Stimulated activated CD8-positive, alpha-beta memory T cell treated with anti-CD3 and anti-CD28 coated beads, Interleukin-4, amount 100 ng/mL, for 1 hour (primary cell): Measurements from ENCODE around the gene TEKT2.

Experiments used
- DNase-seq, 2 donors: peaks; one replicate each; pipeline ENCODE4 v3.0.0-alpha.2; 2020; ENCODE audit warnings: low read depth in 2 of 2, low spot score in 1 of 2

TEKT2 gene, protein sequence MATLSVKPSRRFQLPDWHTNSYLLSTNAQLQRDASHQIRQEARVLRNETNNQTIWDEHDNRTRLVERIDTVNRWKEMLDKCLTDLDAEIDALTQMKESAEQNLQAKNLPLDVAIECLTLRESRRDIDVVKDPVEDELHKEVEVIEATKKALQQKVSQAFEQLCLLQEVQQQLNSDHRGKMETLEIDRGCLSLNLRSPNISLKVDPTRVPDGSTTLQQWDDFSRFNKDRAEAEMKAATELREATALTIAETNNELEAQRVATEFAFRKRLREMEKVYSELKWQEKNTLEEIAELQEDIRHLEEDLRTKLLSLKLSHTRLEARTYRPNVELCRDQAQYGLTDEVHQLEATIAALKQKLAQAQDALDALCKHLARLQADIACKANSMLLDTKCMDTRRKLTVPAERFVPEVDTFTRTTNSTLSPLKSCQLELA

DNA sequence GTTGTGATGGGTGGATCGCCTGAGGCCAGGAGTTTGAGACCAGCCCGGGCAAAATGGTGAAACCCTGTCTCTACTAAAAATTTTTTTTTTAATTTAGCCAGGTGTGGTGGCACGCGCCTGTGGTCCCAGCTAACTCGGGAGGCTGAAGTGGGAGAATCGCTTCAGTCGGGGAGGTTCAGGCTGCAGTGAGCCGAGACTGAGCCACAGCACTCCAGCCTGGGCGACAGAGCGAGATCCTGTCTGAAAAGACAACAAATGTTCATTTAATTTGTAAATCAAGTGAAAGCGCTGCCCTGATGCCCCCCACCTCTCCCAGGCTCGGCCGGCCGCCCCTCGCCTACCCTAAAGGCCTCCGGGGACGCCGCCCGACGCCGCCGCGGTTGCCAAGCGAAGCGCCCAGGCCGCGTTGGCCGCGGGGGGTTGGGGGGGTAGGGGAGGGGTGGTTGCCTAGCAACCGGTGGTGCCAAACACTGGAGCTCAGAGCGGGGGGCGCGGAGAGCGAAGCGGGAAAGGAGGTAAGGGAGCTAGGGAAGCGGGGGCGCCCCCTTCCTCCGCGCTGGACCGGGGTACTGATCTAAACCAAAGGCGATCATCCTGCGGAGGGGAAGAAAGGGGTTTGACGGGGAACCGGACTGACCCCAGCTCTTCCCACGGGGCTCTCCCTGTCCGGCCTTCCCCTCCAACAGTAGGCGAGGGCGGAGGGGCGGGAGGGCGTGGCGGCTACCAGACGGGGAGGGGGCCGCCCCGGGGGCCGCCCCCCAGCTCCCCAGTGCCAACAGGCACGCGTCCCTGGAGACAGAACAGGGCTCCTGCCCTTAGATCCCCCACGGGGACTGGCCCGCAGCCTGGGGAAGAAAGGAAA, at the start of gene TEKT2:
Gene TEKT2 (plus strand): TSS at position 460 of the 862 bp plus-strand sequence. CDS start 828 bp downstream, outside the sequence.
- DNase-seq = no peak

DNA sequence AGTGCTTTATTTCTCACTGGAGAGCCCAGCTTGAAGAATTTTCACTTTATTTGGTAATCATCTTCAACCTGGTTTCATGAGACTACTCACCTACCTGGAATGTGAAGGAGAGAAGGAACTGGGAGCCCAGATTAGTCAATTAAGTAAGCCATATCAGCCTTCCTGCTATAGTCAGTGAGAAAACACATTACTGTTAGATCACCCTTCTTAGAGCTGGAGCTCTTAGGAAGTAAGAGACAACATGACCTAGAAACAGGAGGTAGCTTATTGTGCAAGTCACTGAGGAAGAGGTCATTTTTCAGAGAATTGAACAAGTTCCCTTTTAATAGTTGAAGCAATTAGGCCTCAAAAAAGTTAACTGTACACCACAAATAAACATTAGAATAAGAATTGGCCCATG, 49.2 kb upstream of the TEKT2 start:
- no peak for DNase-seq

DNA sequence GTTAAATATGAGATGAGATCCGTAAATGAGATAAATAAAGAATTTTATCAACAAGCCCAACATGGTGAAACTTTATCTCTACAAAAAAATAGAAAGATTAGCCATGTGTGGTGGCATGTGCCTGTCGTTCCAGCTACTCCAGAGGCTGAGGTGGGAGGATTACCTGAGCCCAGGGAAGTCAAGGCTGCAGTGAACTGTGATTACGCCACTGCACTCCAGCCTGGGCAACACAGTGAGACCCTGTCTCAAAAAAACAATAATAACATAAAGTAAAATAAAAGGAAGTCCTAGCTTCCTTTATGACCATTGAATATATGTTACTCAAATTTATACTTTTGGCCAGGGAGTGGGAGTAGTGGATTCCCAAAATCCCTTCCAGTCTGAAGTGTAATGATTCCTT, 48.7 kb upstream of the TEKT2 start:
- no peak for DNase-seq

DNA sequence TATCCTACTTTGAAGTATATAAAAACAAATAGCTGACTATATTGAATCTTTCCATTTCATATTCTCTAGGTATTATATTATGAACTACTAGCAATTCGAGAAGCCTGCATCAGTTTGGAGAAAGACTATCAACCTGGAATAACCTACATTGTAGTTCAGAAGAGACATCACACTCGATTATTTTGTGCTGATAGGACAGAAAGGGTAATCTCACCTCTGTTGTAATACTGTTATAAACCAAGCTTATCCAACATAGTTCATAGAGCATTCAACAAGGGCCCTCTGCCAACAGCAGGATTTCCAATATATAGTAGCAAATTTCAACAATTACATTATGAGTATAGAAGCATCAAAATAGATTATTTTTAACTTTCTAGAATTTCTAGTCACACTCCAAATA, 43.7 kb upstream of the TEKT2 start:
- DNase-seq = no peak

DNA sequence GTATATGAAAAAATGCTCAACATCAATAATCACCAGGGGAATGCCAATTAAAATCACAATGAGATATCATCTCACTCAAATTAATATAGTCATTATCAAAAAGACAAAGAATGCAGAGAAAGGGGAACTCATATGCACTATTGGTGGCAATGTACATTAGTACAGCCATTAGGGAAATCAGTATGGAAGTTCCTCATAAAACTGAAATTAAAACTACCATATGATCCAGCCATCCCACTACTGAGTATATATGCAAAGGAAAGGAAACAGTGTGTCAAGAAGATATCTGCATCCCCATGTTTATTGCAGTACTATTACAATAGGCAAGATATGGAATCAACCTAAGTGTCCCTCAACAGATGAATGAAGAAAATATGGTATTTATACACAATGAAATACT, 32.1 kb upstream of the TEKT2 start:
- DNase-seq = no peak

DNA sequence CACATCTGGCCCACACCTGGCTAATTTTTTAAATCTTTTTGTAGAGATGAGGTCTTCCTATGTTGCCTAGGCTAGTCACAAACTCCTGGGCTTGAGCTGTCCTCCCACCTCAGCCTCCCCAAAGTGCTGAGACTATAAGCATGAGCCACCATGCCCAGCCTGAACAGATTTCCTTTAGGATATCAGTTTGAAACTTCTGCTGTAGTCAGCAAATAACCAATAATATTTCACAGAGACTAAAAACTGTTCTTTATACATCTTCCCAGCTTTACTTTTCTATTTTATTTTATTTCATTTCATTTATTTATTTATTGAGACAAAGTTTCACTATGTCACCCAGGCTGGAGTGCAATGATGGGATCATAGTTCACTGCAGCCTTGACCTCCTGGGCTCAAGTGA, 29.9 kb upstream of the TEKT2 start:
- no peak for DNase-seq

DNA sequence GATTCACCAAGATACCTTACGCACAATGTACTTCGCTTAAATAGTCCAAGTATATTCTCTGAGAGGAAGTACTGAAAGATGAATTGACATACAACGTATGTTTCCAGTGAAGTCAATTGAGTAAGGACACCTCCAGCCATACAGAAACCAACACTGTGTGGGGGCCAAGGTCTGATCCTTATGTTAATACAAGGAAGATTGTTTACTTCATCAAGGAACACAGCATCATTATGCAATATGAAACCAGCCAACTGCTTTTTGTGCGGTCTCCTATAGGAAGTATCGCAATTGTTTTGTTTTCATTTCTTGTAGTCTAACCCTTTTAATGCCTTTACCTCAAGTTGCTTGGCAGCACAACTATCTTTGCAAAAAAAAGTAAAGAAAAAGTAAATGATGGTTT, 28.2 kb upstream of the TEKT2 start:
- no peak for DNase-seq

DNA sequence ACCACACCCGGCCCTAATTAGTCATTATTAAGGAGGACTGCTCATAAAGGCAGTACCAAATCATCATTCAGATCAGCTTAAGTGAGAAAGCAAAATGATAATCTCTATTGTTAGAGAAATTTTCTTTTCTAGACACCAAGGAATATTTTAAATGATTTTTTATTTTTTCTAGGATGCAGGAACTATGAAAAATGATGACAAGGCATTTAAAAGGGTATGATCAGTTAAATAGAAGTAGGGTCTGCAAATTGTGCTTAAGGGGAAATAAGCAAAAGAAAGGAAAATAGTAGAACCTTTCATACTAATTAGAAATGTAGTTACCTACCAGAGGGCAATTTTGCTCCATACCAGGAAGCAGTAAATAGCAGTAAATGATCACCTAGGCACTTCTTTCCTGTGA, 21.6 kb upstream of the TEKT2 start:
- DNase-seq = no peak

DNA sequence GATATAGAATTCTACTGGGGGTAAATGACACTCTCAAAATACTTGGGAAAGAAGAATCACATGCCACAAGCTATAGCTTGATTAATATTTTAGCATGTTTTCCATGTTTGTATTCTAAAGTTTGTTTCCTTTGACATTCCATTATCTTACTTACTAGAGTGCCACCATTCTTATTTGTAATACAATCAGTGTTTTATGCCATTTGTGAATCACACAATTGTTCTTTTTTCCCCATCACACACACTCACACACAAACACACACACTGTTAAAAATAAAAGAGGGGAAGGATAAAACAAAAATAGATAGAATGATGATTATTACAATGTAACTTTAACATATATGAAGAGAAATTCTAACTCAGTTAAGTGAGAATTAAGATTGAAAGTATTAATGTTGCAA, 16.0 kb upstream of the TEKT2 start:
- DNase-seq = no peak

DNA sequence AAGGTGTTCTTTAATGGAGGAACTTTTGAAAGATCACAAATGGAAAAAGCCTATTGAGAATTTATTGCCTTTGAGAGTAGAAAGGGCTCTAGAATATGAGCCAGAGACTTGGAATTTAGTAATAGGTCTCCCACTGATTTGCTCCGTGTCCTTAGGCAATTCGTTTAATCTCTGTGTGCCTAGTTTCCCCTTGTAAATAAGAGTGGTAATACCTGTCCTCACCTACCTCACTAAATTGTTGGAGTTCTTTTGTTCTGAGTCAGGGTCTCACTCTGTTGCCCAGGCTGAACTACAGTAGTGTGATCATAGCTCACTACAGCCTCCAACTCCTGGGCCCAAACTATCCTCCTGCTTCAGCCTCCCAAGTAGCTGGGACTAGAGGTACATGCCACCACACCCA, 15.0 kb upstream of the TEKT2 start:
- DNase-seq = no peak

DNA sequence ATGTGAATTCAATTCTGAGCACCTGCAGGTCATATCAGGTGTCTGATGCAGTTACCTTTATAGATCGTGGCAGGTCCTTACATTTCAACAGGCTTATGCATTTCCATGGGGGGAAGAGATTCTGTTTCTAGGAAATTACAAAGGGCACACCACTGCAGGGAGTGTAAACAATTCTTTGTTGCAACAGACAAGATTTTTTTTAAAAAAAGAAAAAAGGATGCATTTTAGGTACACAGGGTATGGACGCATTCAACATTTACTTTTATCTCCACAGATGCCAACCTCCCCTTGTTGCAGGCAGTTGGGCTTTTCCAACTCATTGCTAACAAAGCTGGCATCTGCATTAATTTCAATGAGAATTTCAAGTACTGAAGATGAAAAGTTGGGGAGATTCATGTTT, 13.5 kb upstream of the TEKT2 start:
- no peak for DNase-seq

DNA sequence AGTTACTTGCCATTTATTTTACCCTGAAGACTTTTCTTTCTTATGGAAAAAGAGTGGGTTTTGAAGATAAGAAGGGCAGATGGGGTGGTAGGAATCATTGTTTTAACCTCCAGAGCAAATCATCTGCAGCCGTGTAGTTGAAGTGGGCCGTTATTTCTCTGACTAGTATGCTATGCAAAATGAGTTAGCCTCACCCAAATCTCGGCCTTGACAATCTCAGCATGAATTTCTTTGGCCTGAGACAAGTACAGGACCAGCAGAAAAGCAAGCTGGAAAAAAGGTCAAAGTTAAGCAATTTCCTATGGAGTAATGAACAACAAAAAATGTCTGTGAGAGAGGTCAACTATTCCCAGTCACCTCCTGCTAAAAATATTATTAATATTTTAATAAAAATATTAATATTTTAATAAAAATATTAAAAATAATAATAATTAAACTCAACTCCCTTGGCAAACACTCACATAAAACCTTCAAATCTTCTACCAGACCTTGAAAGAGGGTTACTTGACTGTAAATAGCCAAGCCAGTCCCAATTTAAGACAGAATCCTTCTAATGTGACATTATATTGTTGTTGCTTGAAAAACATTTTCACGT, 6.8 kb upstream of the TEKT2 start:
- DNase-seq = no peak

DNA sequence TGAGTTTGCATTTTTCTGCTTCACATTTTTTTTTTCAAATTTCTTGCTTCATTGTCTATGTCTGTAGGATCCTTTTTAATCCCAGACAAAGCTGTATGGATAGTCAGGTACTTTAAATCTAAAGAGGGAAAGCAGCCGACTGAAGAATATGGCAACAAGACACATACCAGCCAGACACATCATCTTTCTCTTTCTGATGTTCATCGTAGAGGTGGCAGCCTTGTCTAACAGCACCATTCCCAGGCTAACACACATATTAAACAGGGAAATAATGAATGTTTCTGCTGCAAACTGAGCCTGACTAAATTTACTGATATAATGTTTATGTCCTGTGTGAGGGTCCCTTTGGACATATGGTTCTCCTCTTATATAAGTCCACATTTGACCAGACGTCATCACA, 3.7 kb upstream of the TEKT2 start:
- DNase-seq = no peak

DNA sequence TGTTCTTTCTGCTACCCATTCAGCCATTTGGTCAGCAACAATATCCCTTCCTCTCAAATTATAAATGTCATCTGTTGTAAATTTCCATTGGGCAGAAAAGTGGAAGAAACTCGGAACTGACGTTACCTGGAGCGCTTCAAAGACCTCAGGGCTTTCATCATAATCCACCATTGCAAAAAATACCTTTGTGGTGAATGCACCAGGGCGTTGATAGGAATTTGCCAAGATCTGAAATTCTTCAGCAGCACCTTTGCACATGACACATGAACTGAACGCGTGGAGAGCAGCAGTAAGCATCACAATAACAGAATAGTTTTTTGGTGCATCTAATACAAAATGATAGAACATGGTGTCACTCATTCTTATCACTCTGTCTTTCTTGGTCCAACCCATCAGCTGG, 3.1 kb upstream of the TEKT2 start:
- DNase-seq = no peak

DNA sequence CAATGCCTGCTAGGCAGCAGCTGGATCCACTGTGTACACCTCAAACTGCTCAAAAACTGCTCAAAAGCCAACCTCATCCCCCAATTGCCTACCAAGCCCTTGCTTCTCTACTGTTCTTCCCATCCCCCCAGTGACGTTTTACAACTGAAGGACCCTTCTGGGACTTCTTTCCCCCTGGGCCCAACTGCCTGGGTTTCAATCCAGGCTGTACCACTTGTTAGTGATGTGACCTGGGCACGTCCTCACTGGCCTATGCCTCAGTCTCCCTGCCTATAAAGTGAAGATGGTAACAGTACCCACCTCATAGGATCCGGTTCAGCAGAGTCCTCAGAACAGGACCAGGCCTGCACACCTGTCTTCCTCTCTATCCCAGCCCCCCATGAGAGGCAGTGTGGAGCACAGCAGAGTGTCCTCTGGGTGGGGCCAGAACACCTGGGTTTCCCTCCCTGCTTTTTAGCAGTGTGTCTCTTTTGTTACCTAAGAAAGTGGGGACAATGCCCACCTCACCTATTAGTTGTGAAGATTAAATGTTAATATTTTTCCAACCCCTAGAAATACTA, 1.9 kb upstream of the TEKT2 start:
- no peak for DNase-seq

DNA sequence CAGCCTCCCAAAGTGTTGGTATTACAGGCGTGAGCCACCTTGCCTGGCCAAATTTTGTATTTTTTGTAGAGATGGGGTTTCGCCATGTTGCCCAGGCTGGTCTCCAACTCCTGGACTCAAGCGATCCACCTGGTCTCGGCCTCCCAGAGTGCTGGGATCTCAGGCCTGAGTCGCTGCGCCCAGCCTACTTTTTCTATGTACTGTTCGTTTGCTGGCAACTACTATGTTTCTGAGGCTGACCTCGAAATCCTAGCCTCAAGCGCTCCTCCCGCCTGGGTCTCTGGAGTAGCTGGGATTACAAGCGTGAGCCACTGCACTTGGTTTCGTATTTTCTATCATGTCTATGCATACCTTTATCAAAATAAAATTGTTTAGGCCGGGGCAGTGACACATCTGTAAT, 675 bp upstream of the TEKT2 start:
- DNase-seq = no peak

DNA sequence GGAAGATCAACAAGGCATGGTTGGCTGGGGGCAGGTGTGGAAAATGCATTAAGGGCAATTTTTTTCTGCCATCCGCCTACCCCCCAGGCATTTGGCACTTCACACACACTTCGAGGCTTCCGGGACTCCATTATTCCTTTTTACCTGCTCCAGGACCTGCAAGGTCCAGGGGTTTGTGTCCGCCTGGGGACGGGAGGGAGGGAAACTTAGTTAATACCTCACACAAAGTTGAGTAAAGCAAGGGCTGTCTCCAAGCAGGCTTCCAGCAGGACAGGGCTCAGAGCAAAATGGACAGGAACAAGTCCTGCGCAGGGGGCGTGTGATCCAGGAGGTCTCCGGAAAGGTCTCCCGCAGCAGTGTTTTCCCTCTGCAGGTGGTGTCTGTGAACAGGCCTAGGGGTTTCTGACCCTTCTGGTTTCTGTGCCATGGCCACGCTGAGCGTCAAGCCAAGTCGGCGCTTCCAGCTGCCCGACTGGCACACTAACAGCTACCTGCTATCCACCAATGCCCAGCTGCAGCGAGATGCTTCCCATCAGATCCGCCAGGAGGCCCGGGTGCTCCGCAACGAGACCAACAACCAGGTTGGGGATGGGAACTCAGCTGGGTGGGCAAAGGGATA, 712 bp downstream of the TEKT2 start:
- no peak for DNase-seq

DNA sequence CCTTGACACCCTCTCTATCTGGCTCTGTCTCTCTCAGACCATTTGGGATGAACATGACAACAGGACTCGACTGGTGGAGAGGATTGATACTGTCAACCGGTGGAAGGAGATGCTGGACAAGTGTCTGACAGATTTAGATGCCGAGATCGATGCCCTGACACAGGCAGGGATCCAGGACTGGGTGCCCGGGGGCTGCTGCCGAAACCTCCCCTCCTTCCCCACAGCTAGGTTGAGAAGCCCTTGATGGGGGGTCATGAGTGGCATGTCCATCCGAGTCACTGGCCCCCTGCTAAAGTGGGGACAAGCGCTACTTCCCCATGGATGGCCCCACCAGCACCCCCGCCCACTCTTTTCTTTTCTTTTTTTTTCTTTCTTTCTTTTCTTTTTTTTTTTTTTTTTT, 1.2 kb downstream of the TEKT2 start:
- DNase-seq = no peak

DNA sequence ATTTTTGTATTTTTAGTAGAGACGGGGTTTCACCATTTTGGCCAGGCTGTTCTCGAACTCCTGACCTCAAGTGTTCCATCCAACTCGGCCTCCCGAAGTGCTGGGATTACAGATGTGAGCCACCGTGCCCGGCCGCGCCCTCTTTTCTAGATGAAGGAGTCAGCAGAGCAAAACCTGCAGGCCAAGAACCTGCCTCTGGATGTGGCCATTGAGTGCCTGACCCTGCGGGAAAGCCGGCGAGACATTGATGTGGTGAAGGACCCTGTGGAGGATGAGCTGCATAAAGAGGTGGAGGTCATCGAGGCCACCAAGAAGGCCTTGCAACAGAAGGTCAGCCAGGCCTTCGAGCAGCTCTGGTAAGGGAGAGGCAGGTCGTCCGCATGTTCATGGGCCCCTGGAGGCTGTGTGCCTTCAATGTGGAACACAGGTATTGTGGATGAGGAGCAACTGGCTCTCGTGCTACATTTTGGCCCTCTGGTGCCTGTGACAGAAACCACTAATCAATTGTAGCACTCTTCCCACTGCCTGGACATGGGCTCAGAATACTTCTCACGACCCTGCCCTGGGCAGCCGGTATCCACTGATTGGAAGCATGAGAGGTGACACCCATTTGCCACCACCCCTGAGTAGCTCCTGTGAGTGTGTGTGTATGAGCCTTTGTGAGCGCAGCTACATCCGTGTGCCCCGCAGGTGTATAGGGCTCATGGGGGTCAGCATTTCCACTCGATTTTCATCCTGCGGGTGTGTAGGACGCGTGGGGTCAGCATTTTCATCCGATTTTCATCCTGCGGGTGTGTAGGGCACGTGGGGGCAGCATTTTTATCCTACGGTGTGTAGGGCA, 2.0 kb downstream of the TEKT2 start:
- DNase-seq = no peak

DNA sequence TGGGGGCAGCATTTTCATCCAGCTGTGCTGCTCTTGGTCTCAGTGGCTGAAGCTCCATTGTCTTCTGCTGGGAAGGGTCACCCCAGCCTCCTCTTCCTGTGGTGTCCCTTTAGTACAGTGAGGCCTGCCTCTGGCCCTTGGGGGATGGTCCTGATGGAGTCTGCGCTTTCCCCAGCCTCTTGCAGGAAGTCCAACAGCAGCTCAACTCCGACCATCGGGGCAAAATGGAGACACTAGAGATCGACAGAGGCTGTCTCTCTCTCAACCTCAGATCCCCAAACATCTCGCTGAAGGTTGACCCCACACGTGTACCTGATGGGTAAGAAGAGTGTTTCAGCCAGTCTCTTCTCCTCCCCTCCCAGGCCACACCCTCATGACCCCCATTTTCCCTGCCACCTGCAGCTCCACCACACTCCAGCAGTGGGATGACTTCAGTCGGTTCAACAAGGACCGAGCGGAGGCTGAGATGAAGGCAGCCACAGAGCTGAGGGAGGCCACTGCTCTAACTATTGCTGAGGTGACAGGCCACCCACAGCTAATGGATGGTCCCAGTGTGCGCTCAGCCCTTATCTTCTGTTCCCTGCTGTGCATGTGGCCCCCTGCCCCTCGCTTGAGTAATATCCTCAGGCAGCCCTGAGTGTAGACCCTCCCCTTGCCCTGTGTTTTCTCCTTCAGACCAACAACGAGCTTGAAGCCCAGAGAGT, 2.8 kb downstream of the TEKT2 start:
- no peak for DNase-seq
